Loucy (cell line): Measurements from ENCODE around the gene AWAT1.

Experiments
- H2AFZ ChIP-seq: fragments of 200-600 bp; sonication (generic); 2 replicates; pipeline ENCODE4 v1.6.0; 2016; ENCODE audit warnings: antibody characterized with exemption, mild to moderate bottlenecking, low read length, moderate library complexity
- H3F3A ChIP-seq: fragments of 200-600 bp; 2 replicates; pipeline ENCODE4 v1.6.0; 2016; ENCODE audit warnings: antibody characterized with exemption, low read depth, mild to moderate bottlenecking
- H3K27me3 ChIP-seq: fragments of 200-600 bp; sonication (generic); 2 replicates; pipeline ENCODE4 v1.6.1; 2014; ENCODE audit warnings: low read length, mild to moderate bottlenecking; ENCODE audit not compliant: insufficient read depth, poor library complexity, severe bottlenecking
- H3K36me3 ChIP-seq: fragments of 200-600 bp; sonication (generic); 2 replicates; pipeline ENCODE4 v1.6.1; 2016; ENCODE audit warnings: low read length; ENCODE audit not compliant: insufficient read depth
- H3K4me1 ChIP-seq: fragments of 200-600 bp; sonication (generic); 2 replicates; pipeline ENCODE4 v1.5.1; 2014; ENCODE audit warnings: low read length, mild to moderate bottlenecking; ENCODE audit not compliant: insufficient read depth, poor library complexity, severe bottlenecking
- H3K4me2 ChIP-seq: fragments of 200-600 bp; sonication (generic); 2 replicates; pipeline ENCODE4 v1.6.0; 2014; ENCODE audit warnings: antibody characterized with exemption, low read length, low read depth, mild to moderate bottlenecking; ENCODE audit not compliant: poor library complexity, severe bottlenecking
- H3K4me3 ChIP-seq: fragments of 200-600 bp; sonication (generic); 2 replicates; pipeline ENCODE4 v1.5.1; 2014; ENCODE audit warnings: low read length, mild to moderate bottlenecking, mixed read lengths; ENCODE audit not compliant: poor library complexity, severe bottlenecking
- H3K79me2 ChIP-seq: fragments of 200-600 bp; sonication (generic); 2 replicates; pipeline ENCODE4 v1.6.1; 2014; ENCODE audit warnings: low read length; ENCODE audit not compliant: insufficient read depth
- H3K9ac ChIP-seq: fragments of 200-600 bp; sonication (generic); 2 replicates; pipeline ENCODE4 v1.6.0; 2014; ENCODE audit warnings: mild to moderate bottlenecking, low read depth, low read length, moderate library complexity; ENCODE audit not compliant: poor library complexity, severe bottlenecking
- H3K9me2 ChIP-seq: fragments of 200-600 bp; sonication (generic); replicated peaks from 2 replicates; pipeline ENCODE4 v1.6.1; 2016; ENCODE audit warnings: low read depth, low read length, mixed read lengths
- H3K9me3 ChIP-seq: fragments of 200-600 bp; sonication (generic); 2 replicates; pipeline ENCODE4 v1.6.1; 2014; ENCODE audit warnings: mild to moderate bottlenecking, antibody characterized with exemption, low read length, low read depth; ENCODE audit not compliant: insufficient read depth
- H4K20me1 ChIP-seq: fragments of 200-600 bp; sonication (generic); 2 replicates; pipeline ENCODE4 v1.6.0; 2014; ENCODE audit warnings: antibody characterized with exemption, low read length, mild to moderate bottlenecking; ENCODE audit not compliant: insufficient read depth, poor library complexity, severe bottlenecking
- CTCF ChIP-seq: fragments of 200-600 bp; sonication (generic); conservative IDR thresholded peaks from 2 replicates; pipeline ENCODE4 v1.5.1; 2014; ENCODE audit warnings: mild to moderate bottlenecking, antibody characterized with exemption, low read length
- EZH2phosphoT487 ChIP-seq: fragments of 200-600 bp; IDR thresholded peaks from 2 replicates; pipeline ENCODE4 v1.6.1; 2018; ENCODE audit warnings: antibody characterized with exemption, mild to moderate bottlenecking, moderate library complexity, borderline replicate concordance

AWAT1 gene

GRCh38 chrX:70234355-70234754 lies at the start of gene AWAT1:
Gene AWAT1, plus strand, starts transcription at chrX:70234655. Its CDS starts 41 bp downstream, at chrX:70234696.
- H3K9me2 ChIP-seq, result no peaks in the 10 kb centered on the region
- no peaks in the 10 kb centered on the region for H3K27me3 ChIP-seq
- no peak within 1 kb of the TSS for H3K9ac ChIP-seq
- TF ChIP-seq EZH2phosphoT487, result no peak
- TF ChIP-seq CTCF, result no peak
- no peaks in the 10 kb centered on the region for H4K20me1 ChIP-seq
- no peaks in the 10 kb centered on the region for H3F3A ChIP-seq
- H3K4me1 ChIP-seq, result no peaks in the 10 kb centered on the region
- no peak within 1 kb of the TSS for H2AFZ ChIP-seq
- no peak within 1 kb of the TSS for H3K4me3 ChIP-seq
- H3K79me2 ChIP-seq, result no peaks in the 10 kb centered on the region
- H3K4me2 ChIP-seq, result no peak within 1 kb of the TSS
- H3K9me3 ChIP-seq, result no peaks in the 10 kb centered on the region
- H3K36me3 ChIP-seq, result no peaks in the 10 kb centered on the region

GRCh38 chrX:70190225-70190624 lies 44.2 kb upstream of the AWAT1 start:
- Histone ChIP-seq H4K20me1 (no peaks in the 10 kb centered on the region), H3K9ac (no peak overlapping the region), H3K79me2 (no peaks in the 10 kb centered on the region), H3K4me2 (no peak overlapping the region), H2AFZ (no peak overlapping the region), H3K4me3 (no peak overlapping the region), H3K27me3 (no peaks in the 10 kb centered on the region), H3K9me2 (no peaks in the 10 kb centered on the region), H3K9me3 (no peaks in the 10 kb centered on the region), H3F3A (no peaks in the 10 kb centered on the region), H3K36me3 (no peaks in the 10 kb centered on the region), H3K4me1 (no peaks in the 10 kb centered on the region)
- TF ChIP-seq EZH2phosphoT487 (no peak), CTCF (no peak)

GRCh38 chrX:70196961-70197720 lies 37.3 kb upstream of the AWAT1 start:
- no peaks in the 10 kb centered on the region for H3F3A ChIP-seq
- H3K9ac ChIP-seq, result no peak overlapping the region
- no peaks in the 10 kb centered on the region for H3K27me3 ChIP-seq
- H3K79me2 ChIP-seq, result no peaks in the 10 kb centered on the region
- H2AFZ ChIP-seq, result peak overlapping the region; percentile 92
- no peaks in the 10 kb centered on the region for H4K20me1 ChIP-seq
- no peaks in the 10 kb centered on the region for H3K9me2 ChIP-seq
- TF ChIP-seq CTCF (peak; percentile 64), EZH2phosphoT487 (no peak)
- H3K4me1 ChIP-seq, result no peaks in the 10 kb centered on the region
- no peaks in the 10 kb centered on the region for H3K36me3 ChIP-seq
- H3K4me2 ChIP-seq, result peak overlapping the region; percentile 62
- peak overlapping the region; percentile 58 for H3K4me3 ChIP-seq
- H3K9me3 ChIP-seq, result no peaks in the 10 kb centered on the region
